Measurements from ENCODE around the gene DAB2IP.
"Not testable (repeated sequence)": the region's sequence is repeated elsewhere in the genome, so short reads cannot be mapped to it uniquely, and the experiment has no call there.

DAB2IP gene

GRCh38 chr9:121727295-121728020 is 76.0 kb downstream of the DAB2IP start:
- no peak for DNase-seq (ENCODE audit: low read depth)

DNA sequence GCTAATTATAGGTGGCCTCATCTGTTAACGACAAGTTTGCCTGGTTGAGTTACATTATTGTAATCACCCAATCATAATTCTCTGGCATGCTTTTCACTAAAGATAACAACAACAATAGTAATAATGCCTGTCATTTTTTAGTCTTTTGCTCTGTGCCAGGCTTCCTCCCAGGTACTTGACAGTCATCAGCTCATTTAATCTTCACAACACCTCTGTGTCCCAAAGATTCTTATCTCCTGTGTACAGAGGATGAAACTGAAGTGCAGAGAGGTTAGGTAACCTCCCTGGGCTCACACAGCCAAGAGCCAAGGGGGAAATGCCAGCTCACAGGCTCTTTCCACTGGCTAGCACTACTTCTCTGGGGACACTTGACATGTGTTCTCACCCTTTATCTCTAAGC is 77.5 kb downstream of the DAB2IP start:
- DNase-seq (ENCODE audit: low read depth): no peak

- no peak for DNase-seq (ENCODE audit: low read depth)
Observed at GRCh38 chr9:121729769-121730562, 78.5 kb downstream of the DAB2IP start.

DNA sequence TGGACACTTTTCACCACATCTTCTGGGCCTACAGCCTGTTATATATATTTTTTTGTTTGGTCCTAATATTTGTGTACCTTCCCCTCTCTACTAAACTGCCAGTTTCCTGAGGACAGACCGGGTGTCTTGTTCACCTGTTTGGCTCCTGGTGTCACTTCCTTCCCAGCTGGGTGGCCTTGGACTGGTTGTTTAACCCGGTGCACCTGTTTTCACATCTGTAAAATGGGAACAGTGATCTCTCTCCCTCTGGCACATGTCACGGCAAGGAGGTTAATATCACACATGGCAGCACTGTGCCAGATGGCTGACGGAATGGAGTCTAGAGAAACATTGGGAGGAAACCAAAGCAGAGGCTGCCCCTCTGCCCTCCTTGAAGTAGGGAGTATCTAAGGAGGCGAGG is 79.7 kb downstream of the DAB2IP start:
- DNase-seq (ENCODE audit: low read depth): no peak

DNA sequence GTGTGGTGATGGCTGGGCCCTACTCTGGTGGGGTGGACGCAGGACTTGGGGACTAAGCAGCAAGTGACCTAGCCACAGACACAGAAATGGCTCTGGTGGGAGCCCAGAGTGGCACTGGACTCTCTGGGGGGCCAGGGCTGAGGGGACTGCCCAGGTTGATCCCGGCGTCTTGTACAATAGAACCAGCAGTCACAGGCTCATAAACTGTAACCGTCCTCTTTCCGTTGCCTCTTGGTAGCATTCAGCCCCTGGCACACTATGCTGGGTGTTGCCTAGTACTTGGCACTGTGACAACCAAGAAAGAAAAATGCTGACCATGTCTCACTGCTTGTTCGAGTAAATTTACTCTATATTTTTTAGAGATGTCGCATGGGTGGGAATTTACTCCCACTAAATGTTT is 80.5 kb downstream of the DAB2IP start:
- DNase-seq (ENCODE audit: low read depth): no peak

DNA sequence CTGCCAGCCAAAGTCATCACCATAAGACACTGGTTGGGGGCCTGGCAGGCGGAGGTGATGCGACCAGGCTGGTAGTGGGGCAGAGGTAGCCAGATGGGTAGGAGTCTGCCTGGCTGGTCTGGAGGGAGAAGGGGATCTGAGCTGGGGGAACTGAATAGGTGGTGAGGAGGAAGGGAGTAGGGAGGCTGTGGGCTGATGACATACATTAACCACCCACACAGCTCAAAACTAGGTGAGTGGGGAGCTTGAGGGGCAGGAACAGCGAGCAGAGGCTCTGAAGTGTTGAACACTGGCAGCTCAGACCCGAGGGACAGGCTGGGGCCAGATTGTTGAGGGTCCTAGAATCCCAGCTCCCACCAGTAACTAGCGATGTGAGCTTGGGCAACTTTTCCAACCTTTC is 81.0 kb downstream of the DAB2IP start:
- DNase-seq (ENCODE audit: low read depth): no peak

- DNase-seq (ENCODE audit: low read depth): no peak
Observed at GRCh38 chr9:121732886-121733285, 81.5 kb downstream of the DAB2IP start.

- no peak for DNase-seq (ENCODE audit: low read depth)
Observed at GRCh38 chr9:121734465-121734864, 83.0 kb downstream of the DAB2IP start.

DNA sequence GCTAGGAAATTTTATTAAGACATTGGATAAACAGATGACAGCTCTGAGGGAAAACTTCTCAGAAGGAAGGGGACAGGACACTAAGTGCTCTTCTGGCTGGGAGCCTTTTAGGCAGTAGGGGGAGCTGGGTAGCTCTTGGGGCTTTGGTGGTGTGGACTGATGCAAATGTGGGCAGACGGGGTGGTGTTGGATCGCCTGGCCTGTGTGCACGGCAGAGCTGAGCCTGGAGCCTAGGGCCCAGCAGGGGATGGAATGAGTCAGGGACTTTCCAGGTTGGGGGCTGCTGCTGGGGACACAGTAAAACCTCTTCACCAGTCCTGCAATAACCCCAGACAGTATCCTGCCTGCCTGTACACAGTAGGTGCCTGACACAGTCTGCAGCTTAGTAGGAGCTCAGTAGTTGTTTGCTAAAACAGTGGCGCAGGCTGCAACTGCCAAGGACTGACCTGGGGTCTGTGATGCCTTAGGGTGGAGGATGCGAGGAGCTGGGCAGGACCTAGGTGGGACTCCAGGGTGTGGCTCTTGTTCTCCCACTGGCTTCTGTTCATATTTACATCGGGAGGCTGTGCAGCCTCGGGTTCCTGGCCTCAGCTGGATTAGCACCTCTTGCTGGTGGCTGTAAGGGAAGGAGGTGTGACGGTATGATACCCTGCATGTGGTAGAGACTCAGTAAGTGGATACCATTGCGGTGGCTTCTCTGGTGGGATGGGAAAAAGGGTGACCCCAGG is 83.8 kb downstream of the DAB2IP start:
- DNase-seq (ENCODE audit: low read depth): no peak

DNA sequence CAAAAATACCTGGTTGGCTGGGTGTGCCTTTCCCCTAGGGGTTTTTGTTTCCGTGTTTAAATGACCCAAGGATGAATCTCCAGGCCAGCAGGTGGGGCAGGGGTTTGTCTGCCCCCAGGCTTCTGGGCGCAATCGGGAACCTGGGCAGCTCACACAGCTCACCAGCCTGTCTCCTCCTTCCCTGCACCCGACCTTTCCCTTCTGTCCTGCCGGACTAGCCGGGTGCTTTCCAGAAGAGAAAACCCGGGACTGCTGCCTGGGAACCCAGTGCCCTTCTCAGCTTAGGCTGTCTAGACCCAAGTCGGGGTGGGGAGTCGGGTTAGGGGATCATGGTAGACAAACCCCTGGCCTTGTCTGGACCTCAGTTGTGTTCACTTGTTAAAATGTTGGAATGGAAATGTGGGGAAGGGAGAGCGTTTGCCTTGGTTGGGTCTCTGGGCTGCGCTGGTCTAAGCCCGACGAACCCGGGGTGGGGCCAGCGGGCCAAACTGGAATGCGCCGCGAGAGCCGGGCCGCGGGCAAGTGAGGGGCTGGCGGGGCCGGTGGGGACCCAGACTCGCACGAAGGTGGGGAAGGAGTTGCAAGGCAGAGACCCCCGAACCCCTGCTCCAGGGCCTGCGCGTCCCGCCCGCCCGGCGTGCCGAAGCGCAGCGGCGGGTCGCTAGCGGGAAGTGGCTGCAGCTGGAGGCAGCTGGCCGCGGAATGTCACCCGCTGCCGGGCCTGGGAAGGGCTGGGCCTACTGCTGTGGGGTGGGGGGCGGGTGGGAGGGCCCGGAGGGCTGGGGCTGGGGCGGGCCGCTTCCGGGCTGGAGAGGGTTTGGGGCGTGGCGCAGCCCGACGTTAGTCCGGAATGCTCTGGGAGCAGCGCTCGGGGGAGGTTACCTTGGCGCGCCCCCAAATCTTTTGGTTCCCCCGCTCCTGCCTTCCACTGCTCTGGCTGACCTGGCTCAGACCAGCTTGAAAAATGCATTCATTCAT is 84.6 kb downstream of the DAB2IP start:
- DNase-seq (ENCODE audit: low read depth): no peak

DNA sequence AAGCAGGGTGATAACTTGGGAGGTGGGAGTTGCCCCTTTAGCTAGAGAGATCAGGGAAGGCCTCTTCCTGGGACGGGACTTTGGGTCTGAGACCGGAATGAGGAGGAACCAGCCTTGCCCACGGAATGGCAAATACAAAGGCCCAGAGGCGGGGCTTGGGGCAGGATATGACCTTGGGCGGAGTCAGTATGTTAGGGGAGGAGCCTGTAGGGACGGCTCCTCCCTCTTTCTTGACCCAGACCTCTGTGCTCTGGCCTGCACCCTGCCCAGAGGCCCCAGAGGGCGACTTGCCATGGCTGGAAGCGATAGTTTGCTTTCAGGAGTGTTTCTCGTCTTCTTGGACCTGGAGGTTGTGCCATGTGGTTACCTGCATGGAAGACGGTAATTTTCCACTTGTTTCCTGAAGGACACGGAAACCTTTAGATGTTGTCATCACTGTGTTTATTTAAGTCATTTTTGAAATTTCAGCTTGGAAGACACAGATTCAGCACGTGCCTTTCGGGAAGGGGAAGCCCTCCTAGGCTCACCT is 85.6 kb downstream of the DAB2IP start:
- no peak for DNase-seq (ENCODE audit: low read depth)

DNA sequence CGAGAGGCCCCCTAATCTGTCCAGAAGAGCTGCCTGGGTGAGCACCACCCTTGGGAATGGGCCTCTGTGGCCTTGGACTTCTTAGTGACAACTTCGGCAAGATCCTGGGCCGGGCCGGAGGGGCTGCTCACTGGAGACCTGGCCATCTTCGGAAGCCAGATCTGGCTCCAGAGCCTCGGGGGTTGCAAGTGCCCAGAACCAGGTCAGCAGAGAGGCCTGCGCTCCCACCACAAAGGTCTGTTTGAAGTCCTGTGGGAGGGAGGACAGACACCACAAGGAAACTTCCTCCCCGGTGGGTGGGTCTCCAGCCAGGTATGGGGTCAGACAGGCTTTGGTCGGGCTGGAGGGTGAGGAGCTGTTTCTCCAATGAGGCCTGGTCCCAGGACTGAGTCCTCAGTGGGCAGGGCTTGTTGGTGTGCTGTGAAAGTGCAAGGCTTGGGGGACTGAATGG is 86.1 kb downstream of the DAB2IP start:
- DNase-seq (ENCODE audit: low read depth): no peak

- no peak for DNase-seq (ENCODE audit: low read depth)
Observed at GRCh38 chr9:121738411-121738810, 87.0 kb downstream of the DAB2IP start.

GRCh38 chr9:121738968-121739367 is 87.5 kb downstream of the DAB2IP start:
- no peak for DNase-seq (ENCODE audit: low read depth)

DNA sequence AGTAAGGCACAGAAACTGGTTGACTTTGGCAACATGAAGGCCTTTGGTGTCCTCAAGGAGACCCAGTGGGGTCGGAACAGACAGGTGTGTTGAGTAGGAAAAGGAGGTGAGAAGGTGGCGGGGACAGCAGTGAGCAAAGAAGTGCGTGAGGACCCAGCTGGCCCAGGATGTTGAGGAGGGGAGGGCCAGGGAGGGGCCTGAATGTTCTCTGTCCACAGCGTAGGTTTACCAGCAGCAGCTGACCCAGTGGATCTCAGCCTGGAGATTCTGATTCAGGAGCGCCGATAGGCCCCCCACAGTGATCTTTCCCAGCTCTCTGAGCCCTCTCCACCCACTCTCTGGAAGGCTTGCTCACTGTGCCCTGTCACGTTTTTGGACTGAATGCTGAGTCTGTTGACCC is 88.5 kb downstream of the DAB2IP start:
- DNase-seq (ENCODE audit: low read depth): no peak

GRCh38 chr9:121741228-121741918 is 89.9 kb downstream of the DAB2IP start:
- no peak for DNase-seq (ENCODE audit: low read depth)

- not testable (repeated sequence) for DNase-seq (ENCODE audit: low read depth)
Observed at GRCh38 chr9:121741919-121742283, 90.5 kb downstream of the DAB2IP start.

GRCh38 chr9:121742923-121743322 is 91.5 kb downstream of the DAB2IP start:
- DNase-seq (ENCODE audit: low read depth): no peak

DNA sequence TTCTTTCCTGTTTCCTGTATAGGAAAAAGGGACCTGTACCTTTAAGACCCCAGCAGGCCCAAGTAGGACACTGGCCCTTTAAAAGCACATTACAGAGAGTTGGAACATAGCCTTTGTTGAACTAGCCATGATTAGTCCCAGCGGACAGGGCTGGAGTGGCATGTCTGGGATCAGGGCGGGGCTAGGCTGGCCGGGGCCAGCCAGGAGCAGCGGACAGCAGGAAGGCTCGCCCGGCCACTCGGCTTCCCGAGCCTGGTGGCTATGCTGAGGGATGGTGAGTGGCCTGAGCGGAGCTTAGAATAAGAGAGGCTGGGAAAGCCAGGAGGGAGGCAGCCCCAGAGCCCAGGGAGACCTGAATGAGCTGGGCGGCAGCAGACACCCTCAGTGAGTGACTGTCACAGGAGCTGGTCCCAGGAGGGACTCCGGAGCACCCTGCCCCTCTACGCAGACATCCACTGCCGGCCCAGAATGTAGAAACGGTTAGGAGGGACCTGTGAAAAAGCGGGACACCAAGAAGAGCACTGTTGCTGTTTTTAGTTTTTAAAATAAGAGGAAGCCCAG is 92.1 kb downstream of the DAB2IP start:
- DNase-seq (ENCODE audit: low read depth): peak; percentile 54

- DNase-seq (ENCODE audit: low read depth): no peak
Observed at GRCh38 chr9:121744002-121744686, 92.7 kb downstream of the DAB2IP start.

Data from HS-27A (cell line).